GM19324 (cell line): ENCODE results near the gene SLC5A10.
A peak's percentile ranks its signal among the peaks of the same experiment; 100 is the strongest.
"Not testable (repeated sequence)": the region's sequence is repeated elsewhere in the genome, so short reads cannot be mapped to it uniquely, and the experiment has no call there.

Experiments used
- ATAC-seq: cut with Tn5 transposase; IDR thresholded peaks from one replicate; pipeline ENCODE4 v1.9.1; 2021; ENCODE audit warnings: mild to moderate bottlenecking, moderate library complexity; ENCODE audit not compliant: unreplicated experiment, low FRiP score

Gene SLC5A10

GRCh38 chr17:19036186-19036585 is 84.2 kb downstream of the SLC5A10 start:
- not testable (repeated sequence) for ATAC-seq

- not testable (repeated sequence) for ATAC-seq
Observed at GRCh38 chr17:19037547-19037946, 85.6 kb downstream of the SLC5A10 start.

DNA sequence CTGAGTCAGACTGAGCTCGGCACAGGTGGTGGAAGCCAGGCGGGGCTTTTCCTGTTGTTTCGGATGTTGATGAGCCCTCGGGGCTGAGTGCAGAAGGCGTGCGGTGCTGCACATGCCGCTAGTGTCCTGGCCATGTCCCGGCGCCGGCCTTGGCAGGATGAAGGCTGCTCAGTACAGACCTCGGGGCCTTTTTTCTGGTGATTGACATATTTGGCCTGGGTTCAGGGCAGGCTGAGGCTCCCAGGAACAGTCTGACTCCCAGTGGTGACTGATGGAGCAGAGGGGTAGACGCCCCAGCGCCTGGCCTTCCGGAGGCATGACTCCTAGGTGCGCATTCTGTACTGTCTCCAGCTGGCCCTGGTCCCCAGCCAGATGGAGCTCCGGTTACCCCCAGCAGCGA is 86.0 kb downstream of the SLC5A10 start:
- ATAC-seq: not testable (repeated sequence)

DNA sequence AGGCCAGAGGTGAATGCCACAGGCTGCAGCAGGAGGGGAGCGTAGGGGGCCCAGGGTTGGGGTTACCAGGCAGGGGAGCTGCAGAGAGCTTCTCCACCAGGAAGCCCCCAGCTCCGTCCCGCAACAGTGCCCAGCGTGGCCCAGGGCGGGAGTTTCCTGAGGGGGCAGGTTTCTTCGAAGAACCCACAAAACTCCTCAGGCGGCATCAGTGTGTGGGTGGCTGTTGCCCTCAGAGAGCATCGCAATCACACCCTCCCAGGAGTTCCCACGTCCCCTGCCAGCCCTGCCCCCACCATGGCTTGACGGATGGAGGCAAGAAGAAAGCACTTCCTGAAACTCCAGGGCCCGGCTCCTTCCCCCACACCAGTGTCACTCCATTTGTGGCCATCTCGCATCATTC is 86.8 kb downstream of the SLC5A10 start:
- not testable (repeated sequence) for ATAC-seq

DNA sequence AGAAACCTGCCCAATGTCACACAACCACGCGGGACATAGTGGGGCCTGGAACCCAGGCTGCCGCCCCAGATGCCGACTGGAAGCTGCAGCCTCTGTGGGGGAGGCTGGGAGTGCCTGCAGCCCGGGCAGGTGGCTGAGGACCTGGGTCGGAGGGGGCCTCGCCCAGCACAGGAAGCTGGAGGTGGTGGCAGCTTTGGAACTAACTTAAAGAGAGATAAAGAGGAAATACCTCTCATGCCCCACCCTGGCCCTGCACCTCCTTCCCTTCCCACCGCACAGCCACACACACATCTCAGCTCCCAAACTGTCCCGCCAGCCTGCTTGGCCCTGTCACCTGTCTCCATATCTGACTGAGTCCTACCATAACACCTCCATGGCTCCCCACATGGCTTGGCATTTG is 88.4 kb downstream of the SLC5A10 start:
- not testable (repeated sequence) for ATAC-seq

DNA sequence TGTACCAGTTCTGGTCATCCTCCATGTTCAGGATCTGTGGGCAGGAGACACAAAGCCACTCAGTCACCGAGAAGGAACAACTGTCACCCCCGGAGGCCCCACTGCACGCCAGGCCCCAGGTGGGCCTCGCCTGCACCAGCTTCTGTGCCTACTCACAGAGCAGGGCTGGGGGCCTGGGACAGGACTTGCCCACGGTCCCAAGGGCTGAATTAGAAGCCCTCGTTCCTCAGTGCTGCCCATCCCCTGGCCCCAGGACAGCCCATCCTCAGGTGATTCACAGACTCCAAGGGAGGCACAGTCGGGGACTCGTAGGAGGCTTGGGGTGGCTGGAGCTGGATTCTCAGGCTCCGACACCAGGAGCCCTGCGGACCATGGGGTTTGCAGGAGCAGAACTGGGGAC is 89.9 kb downstream of the SLC5A10 start:
- ATAC-seq: not testable (repeated sequence)

DNA sequence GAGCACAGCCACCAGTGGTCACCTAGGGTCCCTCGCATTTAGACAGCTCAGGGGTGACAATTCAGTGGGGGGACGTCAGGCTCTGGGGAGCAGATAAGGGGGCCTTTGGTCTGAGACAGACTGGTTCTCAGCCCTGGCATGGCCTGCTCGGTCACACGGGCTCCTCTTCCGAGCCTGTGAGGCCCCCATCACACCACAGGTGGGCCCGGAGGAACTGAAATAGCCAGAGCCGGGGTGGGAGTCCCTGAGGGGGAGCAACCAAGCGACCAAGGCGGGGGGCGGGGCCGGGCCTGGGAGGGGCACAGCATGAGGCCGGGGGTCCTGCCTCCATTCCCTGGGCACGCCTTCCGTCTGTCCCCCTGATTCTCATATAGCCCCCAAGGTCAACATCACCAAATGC is 90.4 kb downstream of the SLC5A10 start:
- not testable (repeated sequence) for ATAC-seq

- ATAC-seq: not testable (repeated sequence)
Observed at GRCh38 chr17:19043032-19043431, 91.1 kb downstream of the SLC5A10 start.

DNA sequence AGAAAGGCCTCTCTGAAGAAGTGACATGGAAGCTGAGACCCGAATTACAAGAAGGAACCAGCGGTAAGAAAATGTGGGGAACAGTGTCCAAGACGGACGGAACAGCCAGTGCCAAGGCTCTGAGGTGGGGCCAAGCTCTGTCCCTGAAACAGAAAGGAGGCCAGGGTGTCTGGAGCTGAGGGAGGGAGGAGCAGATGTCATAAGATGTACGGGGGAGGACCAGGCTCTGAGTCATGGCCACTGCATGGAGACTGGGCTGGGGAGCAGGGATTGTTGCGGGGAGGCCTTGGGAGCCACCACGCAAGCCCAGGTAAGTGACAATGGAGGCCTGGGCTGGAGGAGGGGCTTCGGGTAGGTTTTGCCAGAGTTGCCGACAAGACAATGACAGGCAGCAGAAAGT is 92.7 kb downstream of the SLC5A10 start:
- not testable (repeated sequence) for ATAC-seq

- ATAC-seq: not testable (repeated sequence)
Observed at GRCh38 chr17:19046782-19047375, 94.9 kb downstream of the SLC5A10 start, which contains the start of gene GRAP. TSS of gene GRAP (minus strand) at chr17:19046957. CDS start at chr17:19046926, 31 bp downstream.

DNA sequence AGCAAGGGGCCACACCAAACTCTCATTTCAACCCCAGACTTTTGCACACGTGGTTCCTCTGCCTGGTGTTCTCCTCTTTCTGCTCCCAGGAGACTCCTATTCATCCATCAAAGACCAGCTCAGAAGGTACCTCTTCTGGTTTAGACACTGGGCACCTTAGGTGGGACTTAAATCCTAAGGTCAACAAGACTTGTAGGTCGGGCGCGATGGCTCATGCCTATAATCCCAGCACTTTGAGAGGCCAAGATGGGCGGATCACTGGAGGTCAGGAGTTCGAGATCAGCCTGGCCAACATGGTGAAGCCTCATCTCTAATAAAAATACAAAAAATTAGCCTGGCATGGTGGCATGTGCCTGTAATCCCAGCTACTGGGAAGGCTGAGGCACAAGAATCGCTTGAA is 95.5 kb downstream of the SLC5A10 start:
- ATAC-seq: not testable (repeated sequence)

GRCh38 chr17:19048826-19049225 is 96.9 kb downstream of the SLC5A10 start:
- ATAC-seq: not testable (repeated sequence)

GRCh38 chr17:19055447-19055846 is 103.5 kb downstream of the SLC5A10 start:
- peak; percentile 47 for ATAC-seq

DNA sequence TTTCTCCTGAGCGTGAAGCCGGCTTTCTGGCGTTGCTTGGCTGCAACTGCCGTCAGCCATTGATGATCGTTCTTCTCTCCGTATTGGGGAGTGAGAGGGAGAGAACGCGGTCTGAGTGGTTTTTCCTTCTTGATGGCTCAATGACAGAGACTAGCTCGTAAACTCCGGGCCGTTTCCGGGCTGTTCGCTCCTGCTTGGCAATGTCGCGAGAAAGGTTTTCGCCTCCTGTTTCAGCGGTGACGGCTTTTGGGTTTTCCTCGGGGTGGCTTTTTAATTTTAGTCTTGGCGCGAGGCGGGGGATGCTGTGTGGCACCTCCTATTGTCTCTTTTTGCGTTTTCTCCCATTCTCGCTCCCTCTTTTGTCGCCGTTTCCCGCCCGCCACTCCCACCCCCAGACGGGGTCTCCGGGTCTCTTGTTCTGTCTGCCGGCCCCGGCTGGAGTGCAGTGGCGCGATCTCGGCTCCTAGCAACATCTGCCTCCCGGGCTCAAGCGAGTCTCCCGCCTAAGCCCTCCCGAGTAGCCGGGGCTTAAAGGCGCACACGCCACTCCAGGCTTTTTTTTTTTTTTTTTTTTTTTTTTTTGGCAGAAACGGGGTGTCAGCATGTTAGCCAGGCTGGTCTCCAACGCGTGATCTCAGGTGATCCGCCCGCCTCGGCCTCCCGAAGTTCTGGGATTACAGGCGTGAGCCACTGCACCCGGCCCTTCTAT is 110.2 kb downstream of the SLC5A10 start:
- peak; percentile 63 for ATAC-seq

- ATAC-seq: peak; percentile 58
Observed at GRCh38 chr17:19062718-19063325, 110.9 kb downstream of the SLC5A10 start.

DNA sequence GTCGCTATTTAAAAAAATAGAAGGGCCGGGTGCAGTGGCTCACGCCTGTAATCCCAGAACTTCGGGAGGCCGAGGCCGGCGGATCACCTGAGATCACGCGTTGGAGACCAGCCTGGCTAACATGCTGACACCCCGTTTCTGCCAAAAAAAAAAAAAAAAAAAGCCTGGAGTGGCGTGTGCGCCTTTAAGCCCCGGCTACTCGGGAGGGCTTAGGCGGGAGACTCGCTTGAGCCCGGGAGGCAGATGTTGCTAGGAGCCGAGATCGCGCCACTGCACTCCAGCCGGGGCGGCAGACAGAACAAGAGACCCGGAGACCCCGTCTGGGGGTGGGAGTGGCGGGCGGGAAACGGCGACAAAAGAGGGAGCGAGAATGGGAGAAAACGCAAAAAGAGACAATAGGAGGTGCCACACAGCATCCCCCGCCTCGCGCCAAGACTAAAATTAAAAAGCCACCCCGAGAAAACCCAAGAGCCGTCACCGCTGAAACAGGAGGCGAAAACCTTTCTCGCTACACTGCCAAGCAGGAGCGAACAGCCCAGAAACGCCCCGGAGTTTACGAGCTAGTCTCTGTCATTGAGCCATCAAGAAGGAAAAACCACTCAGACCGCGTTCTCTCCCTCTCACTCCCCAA is 111.5 kb downstream of the SLC5A10 start:
- not testable (repeated sequence) for ATAC-seq

GRCh38 chr17:19064378-19064777 is 112.4 kb downstream of the SLC5A10 start:
- not testable (repeated sequence) for ATAC-seq

- ATAC-seq: peak; percentile 80
Observed at GRCh38 chr17:19070318-19071168, 118.6 kb downstream of the SLC5A10 start.
